H1 (cell line): ENCODE results near the gene ASAP2. TPM values are rescaled to one million over a fixed set of nuclear protein-coding genes. Genes with fewer than 3 reads are reported as not detected.

Experiments used
- polyA plus RNA-seq, 7 experiments: library from polyadenylated mRNA; depleted of rRNA in 3 of 7; stranded (reverse) in 5 of 7; unstranded in 2 of 7; fragments of >200 nt in 5 of 7; fragments of 200-250 nt in 2 of 7; gene quantifications; 1 replicate in 5 of 7; 2 replicates in 1 of 7; 4 replicates in 1 of 7; pipeline versions ENCODE4 v1.2.1 to v1.2.3, GENCODE V29; 2011 to 2013; ENCODE audit warnings: missing spikeins in 2 of 7, mixed read lengths in 2 of 7
- total RNA-seq: library from RNA; stranded (reverse); fragmentation: NEBNext Ultra II Directional; extraction: Animal tissue kit (Norgen Biotek cat#: 25700); gene quantifications from 2 replicates; pipeline ENCODE4 v1.2.1, GENCODE V29; 2021
- TF ChIP-seq, protein P1 (sequence below): IDR thresholded peaks from 2 replicates; pipeline ENCODE4 v1.6.1; 2012; ENCODE audit warnings: low read length, inconsistent platforms

ASAP2 gene
- total and polyA plus RNA-seq, 2 of the 8 experiments (the other 6 are each of a cell fraction or from before 2014, with no cell fraction given), result 10.2 to 18.7 TPM

DNA sequence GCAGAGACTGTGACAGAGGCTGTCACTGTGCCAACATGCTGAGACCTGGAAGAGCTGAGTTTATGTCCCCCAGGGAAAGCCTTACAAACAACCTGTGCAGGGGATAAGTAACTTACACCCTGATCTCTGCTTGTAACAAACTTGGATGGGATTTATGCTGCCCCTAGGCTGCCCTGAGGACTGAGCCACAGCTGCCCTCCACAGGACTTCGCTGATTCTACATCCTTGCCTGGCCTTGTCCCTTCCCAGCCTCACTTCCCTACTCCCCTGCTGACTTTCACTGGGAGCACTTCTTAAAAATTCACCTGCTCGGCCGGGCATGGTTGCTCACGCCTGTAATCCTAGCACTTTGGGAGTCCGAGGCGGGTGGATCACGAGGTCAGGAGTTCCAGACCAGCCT, 45.9 kb upstream of the ASAP2 start (continued):
- TF ChIP-seq, protein P1, sequence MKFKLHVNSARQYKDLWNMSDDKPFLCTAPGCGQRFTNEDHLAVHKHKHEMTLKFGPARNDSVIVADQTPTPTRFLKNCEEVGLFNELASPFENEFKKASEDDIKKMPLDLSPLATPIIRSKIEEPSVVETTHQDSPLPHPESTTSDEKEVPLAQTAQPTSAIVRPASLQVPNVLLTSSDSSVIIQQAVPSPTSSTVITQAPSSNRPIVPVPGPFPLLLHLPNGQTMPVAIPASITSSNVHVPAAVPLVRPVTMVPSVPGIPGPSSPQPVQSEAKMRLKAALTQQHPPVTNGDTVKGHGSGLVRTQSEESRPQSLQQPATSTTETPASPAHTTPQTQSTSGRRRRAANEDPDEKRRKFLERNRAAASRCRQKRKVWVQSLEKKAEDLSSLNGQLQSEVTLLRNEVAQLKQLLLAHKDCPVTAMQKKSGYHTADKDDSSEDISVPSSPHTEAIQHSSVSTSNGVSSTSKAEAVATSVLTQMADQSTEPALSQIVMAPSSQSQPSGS, result no peak
